Lower leg skin (tissue), 3 donors: ENCODE results near the gene CDKL5.

Experiments
- POLR2A ChIP-seq, 2 donors: fragments of 450-650 bp; IDR thresholded peaks; one replicate each; pipeline ENCODE4 v1.6.1; 2016 to 2017; ENCODE audit warnings: antibody characterized with exemption in 2 of 2, mild to moderate bottlenecking in 1 of 2, moderate library complexity in 1 of 2
- TF ChIP-seq, protein P1 (sequence below), 3 donors: fragments of 450-650 bp; IDR thresholded peaks; one replicate each; pipeline ENCODE4 v1.5.1; 2016; ENCODE audit warnings: antibody characterized with exemption in 3 of 3, mild to moderate bottlenecking in 3 of 3, moderate library complexity in 2 of 3

DNA sequence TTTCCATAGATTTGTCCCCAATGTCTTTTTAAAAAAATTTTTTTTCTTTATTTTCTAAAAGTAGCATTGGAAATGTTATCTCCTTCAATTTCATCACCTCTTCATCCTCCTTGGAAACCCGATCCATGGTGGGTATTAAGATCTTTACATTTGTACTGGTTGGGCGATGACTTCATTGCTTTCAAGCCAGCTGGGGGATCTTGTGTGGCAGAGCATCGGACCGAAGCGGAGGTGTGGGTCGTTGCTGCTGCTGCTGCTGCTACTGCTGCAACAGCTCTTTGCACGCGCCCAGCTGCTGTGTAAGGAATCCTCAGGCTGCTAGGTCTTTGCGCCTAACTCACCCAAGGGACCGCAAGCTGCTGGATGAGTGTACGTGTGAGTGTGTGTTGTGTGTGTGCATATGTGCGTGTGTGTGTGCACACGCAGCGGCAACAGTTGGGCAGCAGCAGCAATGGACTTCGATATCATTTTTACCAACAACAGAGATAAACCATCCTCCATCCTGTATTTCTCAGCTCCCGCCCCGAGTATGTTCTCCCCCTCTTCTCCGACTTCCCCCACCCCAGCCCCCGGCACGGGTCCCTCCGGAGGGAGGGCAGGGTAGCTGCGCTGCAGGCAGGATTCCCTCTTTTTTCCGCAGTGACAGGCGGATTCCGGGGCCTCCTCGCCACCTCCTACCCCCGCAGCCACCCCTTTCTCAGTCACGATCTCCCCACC is 768 bp upstream of the CDKL5 start:
- TF ChIP-seq POLR2A (IDR thresholded peaks at IDR 0.05) = no peak
- TF ChIP-seq, protein P1, sequence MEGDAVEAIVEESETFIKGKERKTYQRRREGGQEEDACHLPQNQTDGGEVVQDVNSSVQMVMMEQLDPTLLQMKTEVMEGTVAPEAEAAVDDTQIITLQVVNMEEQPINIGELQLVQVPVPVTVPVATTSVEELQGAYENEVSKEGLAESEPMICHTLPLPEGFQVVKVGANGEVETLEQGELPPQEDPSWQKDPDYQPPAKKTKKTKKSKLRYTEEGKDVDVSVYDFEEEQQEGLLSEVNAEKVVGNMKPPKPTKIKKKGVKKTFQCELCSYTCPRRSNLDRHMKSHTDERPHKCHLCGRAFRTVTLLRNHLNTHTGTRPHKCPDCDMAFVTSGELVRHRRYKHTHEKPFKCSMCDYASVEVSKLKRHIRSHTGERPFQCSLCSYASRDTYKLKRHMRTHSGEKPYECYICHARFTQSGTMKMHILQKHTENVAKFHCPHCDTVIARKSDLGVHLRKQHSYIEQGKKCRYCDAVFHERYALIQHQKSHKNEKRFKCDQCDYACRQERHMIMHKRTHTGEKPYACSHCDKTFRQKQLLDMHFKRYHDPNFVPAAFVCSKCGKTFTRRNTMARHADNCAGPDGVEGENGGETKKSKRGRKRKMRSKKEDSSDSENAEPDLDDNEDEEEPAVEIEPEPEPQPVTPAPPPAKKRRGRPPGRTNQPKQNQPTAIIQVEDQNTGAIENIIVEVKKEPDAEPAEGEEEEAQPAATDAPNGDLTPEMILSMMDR (IDR thresholded peaks at IDR 0.05) = no peak
